GM12865 (cell line): ENCODE results near the gene SSBP4.
A peak's percentile ranks its signal among the peaks of the same experiment; 100 is the strongest.
"Not testable (repeated sequence)": the region's sequence is repeated elsewhere in the genome, so short reads cannot be mapped to it uniquely, and the experiment has no call there.

Experiments used
- DNase-seq: peaks from one replicate; pipeline ENCODE4 v3.0.0; 2010; ENCODE audit warnings: low read depth
- H3K4me3 ChIP-seq: 2 replicates; pipeline ENCODE4 v1.5.1; 2011; ENCODE audit warnings: mild to moderate bottlenecking, low read depth, low read length, control low read depth
- CTCF ChIP-seq: IDR thresholded peaks from 2 replicates; pipeline ENCODE4 v1.5.1; 2011; ENCODE audit warnings: low read length, control low read depth, low read depth, inconsistent platforms; ENCODE audit not compliant: insufficient read depth; ENCODE audit errors: missing control alignments

The SSBP4 gene

GRCh38 chr19:18396471-18397241, 22.5 kb upstream of the SSBP4 start:
- no peak for DNase-seq
- H3K4me3 ChIP-seq: peak overlapping the region; percentile 42
- TF ChIP-seq CTCF: no peak

GRCh38 chr19:18397242-18398202, 21.7 kb upstream of the SSBP4 start, which contains the start of gene LRRC25:
TSS of gene LRRC25 (minus strand) at chr19:18397622. CDS start at chr19:18396963, 659 bp downstream.
- H3K4me3 ChIP-seq: peak within 1 kb of the TSS; percentile 42
- DNase-seq: peak; percentile 72
- no peak for TF ChIP-seq CTCF

DNA sequence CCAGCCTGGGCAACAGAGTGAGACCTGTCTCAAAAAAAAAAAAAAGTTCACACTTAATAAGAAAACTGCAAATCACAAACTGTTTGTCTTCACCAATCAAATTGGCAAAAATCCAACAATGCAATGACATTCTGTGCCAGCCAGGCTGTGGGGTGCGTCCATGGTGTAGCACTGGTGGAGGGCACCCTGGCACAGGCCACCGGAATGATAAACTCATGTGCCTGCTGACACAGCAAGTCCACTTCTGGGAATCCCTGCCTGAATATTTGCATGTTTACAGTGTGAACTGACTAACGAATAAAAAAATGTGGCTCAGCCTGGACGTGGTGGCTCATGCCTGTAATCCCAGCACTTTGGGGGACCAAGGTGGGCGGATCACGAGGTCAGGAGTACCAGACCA, 20.2 kb upstream of the SSBP4 start:
- no peak for DNase-seq
- H3K4me3 ChIP-seq: no peak overlapping the region
- TF ChIP-seq CTCF: no peak

DNA sequence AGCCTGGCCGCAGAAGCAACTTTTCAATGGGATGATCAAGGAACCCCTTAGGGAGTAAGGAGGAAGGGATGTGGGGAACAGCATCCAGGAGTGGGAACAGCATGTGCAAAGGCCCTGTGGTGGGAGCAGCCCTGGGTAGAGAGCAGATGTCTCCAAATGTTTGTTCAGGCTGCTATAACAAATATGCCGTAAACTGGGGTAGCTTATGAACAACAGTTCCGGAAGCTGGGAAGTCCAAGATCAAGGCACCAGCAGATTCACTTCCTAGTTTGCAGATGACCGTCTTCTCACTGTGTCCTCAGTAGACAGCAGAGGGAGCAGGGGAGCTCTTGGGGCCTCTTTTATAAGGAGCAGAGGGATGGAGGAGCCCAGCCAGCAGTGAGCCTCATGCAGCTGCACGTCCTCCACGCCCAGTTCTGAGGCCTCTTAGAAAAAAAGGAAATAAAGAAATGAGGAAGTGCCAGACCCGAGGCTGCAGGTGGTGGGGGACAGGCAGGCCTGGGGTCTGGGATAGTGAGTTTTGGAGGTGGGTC, 17.6 kb upstream of the SSBP4 start:
- TF ChIP-seq CTCF: peak; percentile 31
- DNase-seq: peak; percentile 81
- no peak overlapping the region for H3K4me3 ChIP-seq

- not testable (repeated sequence) for H3K4me3 ChIP-seq, DNase-seq
Measured at GRCh38 chr19:18402455-18403248, 16.5 kb upstream of the SSBP4 start.

- not testable (repeated sequence) for H3K4me3 ChIP-seq, DNase-seq
Measured at GRCh38 chr19:18405754-18406153, 13.4 kb upstream of the SSBP4 start.

DNA sequence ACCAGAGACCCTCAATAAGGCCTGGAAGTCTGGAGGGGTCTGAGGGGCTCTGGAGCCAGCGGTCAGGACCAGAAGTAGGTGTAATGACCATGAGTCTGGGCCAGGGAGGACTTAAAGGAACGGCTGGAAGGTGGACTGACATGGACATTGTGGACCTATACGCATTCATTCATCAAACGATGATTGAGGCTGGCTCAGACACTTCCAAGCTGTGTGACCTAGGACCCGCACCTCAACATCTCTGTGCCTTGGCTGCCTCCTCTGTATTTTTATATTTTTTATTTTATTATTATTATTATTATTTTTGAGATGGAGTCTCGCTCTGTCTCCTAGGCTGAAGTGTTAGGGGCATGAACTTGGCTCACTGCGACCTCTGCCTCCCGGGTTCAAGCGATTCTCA, 12.4 kb upstream of the SSBP4 start:
- no peak for DNase-seq
- H3K4me3 ChIP-seq: no peak overlapping the region
- no peak for TF ChIP-seq CTCF
